GM18508 (cell line): ENCODE measurements around the gene LIPM.
"Not testable (repeated sequence)": the region's sequence is repeated elsewhere in the genome, so short reads cannot be mapped to it uniquely, and the experiment has no call there.

Source experiments
- ATAC-seq: cut with Tn5 transposase; IDR thresholded peaks from one replicate; pipeline ENCODE4 v1.9.1; 2021; ENCODE audit warnings: moderate number of reproducible peaks; ENCODE audit not compliant: insufficient read depth, unreplicated experiment

LIPM gene

DNA sequence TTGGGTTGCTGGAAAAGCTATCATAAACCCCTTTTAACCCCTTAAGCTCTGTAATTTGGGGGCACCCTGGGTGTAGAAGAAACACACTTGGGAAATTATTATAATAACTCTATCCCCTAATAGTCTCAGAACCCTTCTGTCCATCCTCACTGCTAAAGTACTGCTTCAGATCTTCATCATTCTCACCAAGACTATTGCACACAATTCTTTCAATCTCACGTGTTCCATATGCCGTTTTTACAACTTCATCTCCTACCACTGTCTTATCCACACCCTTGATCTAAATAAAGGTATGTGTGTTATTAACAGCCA, 33.3 kb downstream of the LIPM start:
- no peak for ATAC-seq

GRCh38 chr10:88837632-88838031, 35.1 kb downstream of the LIPM start:
- not testable (repeated sequence) for ATAC-seq

DNA sequence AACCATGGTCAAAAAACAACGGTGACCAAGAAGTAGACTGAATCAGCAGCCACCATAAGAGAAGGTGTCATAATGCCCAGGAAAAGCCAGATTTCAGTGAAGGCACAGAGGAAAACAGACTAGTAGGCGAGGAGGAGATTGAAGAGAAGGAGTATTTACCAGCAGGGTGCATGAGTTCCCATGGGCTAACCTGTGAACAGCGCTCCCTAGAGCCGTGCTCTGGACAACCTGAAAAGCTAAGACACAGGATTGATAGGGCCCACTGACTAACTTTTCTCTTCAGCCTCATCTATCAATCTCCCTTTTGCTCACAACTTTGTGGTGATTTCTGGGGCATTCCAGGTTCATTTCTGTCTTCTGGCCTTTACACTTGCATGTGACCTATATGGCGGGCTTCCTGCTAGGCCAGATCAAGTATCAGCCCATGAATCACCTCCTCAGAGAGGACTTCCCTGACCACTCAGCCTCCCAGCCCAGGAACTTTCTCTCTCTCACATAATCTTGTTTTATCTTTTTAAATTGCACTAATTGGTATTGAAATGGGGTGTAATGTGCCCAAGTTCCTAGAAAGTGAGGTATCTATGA, 36.3 kb downstream of the LIPM start:
- ATAC-seq = no peak

GRCh38 chr10:88840104-88840503, 37.6 kb downstream of the LIPM start:
- no peak for ATAC-seq

- no peak for ATAC-seq
These were observed 38.4 kb downstream of the LIPM start for GRCh38 chr10:88840881-88841280.

GRCh38 chr10:88841316-88842111, 39.0 kb downstream of the LIPM start:
- ATAC-seq = no peak

DNA sequence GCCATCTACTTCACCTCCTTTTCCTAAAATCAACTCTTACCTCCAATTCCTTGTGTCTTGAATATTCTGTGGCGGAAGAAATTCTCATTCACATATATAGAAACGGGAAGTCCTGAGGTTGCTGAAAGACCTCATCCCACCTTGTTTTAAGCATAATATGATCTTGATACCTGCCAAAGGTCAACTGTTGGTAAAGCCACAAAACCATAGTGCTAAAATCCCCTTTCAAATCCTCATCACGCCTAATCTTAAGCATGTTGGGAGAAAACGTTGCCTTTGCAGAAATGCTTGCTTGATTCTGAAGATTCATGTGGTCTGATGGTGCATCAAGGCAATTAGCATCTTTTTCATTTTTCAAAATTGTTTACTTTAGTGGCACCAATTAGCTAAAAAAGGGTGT, 40.6 kb downstream of the LIPM start:
- ATAC-seq = no peak

DNA sequence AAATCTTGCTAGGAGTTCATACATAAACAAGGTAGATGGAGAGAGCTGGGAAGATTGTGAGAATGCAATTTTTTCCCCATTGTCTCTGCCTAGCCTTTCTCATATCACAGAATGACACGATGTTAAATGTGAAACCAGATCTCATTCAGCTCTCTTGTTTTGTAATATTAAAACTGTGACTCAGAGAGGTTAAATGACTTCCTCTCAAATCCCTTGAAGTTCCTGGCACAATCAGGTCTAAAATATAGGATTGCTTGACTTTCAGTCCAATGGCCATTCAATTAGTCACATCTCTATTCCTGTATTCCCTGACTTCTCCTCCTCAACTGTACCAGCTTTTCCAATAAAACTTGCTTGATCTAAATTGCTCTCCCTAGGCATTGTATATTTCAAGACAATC, 46.0 kb downstream of the LIPM start:
- ATAC-seq = no peak

DNA sequence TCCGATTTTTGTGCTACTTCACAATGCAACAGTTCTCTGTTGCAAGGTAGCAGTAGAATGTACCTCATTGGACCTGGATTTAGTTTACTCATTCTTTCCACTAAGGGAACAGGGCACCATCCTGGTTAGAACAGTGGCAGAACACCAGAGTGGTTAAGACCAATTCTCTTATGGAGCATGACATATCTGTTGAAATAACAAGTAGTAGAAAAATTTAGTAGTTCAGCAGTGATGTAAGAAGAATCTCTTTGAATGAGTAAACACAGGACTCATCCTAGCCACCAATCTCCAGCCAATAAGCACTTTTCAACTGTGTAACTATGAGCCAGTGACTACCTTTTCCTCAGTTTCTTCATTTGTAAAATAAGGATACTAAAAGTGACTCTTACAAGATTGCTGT, 46.7 kb downstream of the LIPM start:
- no peak for ATAC-seq

DNA sequence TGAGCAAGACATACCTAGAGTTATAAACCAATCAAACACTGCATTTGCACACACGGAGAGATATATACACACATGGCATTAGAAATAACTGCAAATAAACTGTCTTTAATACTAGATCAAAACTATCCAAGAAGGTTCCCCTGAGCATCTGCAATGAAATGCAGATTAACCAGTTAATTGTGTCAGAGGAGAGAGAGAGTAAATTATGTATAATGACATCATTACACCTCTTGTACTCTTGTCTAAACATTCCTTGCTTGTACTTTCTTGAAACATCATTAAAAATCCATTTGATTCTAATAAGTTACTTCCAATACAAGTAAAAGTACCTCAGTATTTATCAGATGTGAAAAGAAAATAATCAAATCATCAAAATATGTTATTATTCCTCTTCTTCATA, 48.2 kb downstream of the LIPM start:
- no peak for ATAC-seq

- no peak for ATAC-seq
These were observed 49.2 kb downstream of the LIPM start, which contains the start of gene ANKRD22 for GRCh38 chr10:88851706-88852105. ANKRD22 (minus strand) TSS chr10:88851844; CDS start chr10:88851607, 237 bp downstream.

GRCh38 chr10:88852327-88852726, 49.8 kb downstream of the LIPM start:
- no peak for ATAC-seq

DNA sequence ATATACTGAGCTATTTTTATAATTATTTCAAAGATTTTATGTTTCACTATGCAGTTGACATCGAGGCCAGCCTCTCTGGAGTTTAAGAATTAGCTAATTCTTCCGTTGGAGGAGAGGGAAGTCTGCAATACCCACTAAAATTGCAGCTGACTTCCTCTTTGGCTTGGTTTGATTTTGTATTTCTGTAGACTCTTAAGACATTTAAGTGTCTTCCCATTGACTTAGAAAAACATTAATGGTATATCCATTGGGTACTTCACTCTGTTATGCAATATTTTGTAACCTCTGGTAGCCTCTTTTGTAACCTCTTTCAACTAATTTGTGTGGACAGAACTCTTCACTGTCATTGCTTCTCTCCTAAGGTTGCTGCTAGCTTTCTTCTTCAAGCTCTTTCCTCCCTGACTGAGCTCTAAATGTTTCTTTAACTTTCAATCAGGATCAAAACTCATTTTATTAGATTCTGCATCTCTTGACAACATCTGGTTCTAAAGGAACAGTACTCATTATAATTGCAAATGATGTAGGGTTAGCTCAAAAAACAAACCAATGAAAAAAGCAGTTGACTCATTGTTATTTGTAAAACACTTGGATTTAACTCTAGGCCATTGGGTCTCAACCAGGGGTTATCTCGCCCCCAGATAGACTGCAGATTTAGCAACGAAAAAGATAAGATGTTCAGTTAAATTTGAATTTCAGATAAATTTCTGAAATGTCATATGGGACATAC, 50.8 kb downstream of the LIPM start:
- ATAC-seq = no peak

DNA sequence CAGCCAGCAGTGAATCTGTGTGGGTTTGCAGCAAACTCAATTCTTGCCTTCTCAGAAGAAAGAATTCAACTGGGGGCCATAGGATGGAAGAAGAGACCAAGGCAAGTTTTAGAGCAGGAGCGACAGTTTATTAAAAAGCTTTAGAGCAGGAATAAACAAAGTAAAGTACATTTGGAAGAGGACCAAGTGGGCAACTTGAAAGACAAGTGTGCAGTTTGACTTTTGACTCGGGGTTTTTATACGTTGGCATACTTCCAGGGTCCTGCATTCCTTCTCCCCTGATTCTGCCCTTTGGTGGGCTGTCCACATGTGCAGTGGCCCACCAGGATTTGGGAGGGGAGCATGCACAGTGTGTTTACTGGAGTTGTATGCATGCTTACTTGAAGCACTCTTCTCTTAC, 52.2 kb downstream of the LIPM start:
- ATAC-seq = no peak

DNA sequence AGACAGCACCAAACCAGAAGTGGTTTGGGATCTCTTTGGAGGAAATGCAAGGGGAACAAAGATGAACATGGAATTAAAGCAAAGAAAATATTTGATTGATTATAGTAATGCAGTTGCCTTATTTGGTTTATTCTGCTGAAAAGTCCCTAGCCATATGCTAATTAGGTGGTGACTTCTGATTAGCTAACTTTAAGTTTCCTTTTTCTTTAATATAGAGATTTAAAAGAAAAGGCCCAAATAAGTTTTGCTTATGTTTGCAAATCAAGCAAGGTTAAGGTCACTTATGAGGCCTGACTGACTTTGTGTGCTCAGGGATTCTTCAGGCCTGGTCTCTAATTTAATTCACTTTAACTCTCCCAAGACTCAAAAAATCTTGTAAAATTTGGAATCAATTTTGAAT, 55.3 kb downstream of the LIPM start:
- ATAC-seq = no peak

GRCh38 chr10:88858491-88858890, 56.0 kb downstream of the LIPM start:
- no peak for ATAC-seq

DNA sequence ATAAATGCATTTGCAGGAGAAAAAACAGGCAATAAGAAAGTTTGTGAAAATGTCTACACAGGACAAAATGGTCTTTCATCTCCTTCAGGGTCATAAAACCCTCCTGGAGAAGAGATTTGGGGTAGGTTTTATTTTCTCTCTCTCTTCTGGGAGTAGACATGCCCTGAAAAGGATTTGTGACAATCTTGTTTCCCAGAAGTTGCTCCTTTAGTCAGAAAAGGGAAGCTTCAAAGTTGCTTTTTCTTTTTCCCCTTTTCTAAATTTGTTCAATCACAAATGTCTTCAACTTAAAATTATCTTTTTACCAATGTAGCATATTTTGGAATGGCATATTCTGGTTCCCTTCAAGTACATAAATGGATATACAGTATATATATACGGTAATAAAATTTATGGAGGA, 58.5 kb downstream of the LIPM start:
- no peak for ATAC-seq

GRCh38 chr10:88865281-88865876, 62.8 kb downstream of the LIPM start:
- ATAC-seq = no peak

- ATAC-seq = no peak
These were observed 63.9 kb downstream of the LIPM start for GRCh38 chr10:88866454-88866853.

GRCh38 chr10:88870089-88870488, 67.6 kb downstream of the LIPM start:
- ATAC-seq = no peak
